Type B pancreatic cell (in vitro differentiated cells): Measurements from ENCODE around the gene AOPEP. TPM values are rescaled to one million over a fixed set of nuclear protein-coding genes. Genes with fewer than 3 reads are reported as not detected.

Experiments used
- DNase-seq: peaks from one replicate; pipeline ENCODE4 v3.0.0; 2021; ENCODE audit warnings: mixed read lengths; ENCODE audit not compliant: unreplicated experiment; ENCODE audit errors: extremely low spot score
- H3K27ac Mint-ChIP-seq: 2 replicates; pipeline ENCODE4 v1.8.0; 2021; ENCODE audit warnings: mild to moderate bottlenecking, mixed read lengths
- H3K27me3 Mint-ChIP-seq: 2 replicates; pipeline ENCODE4 v1.8.0; 2021; ENCODE audit warnings: mixed read lengths
- H3K36me3 Mint-ChIP-seq: 2 replicates; pipeline ENCODE4 v1.8.0; 2021; ENCODE audit warnings: mixed read lengths
- H3K4me1 Mint-ChIP-seq: one replicate; pipeline ENCODE4 v1.8.0; 2021; ENCODE audit warnings: mixed read lengths; ENCODE audit not compliant: unreplicated experiment
- H3K4me3 Mint-ChIP-seq: 2 replicates; pipeline ENCODE4 v1.8.0; 2021; ENCODE audit warnings: mild to moderate bottlenecking, mixed read lengths
- H3K9me3 Mint-ChIP-seq: 2 replicates; pipeline ENCODE4 v1.8.0; 2021; ENCODE audit warnings: mixed read lengths
- CTCF ChIP-seq: fragments of 200-600 bp; sonication (generic); conservative IDR thresholded peaks from 2 replicates; pipeline ENCODE4 v1.5.0; 2021; ENCODE audit warnings: antibody characterized with exemption, mild to moderate bottlenecking
- total RNA-seq: library from RNA; stranded (reverse); gene quantifications from 2 replicates; pipeline ENCODE4 v1.2.1, GENCODE V29; 2021; ENCODE audit warnings: low replicate concordance

The AOPEP gene
- total RNA-seq, 1 donor from 2014 or later, result 89.3 TPM

DNA sequence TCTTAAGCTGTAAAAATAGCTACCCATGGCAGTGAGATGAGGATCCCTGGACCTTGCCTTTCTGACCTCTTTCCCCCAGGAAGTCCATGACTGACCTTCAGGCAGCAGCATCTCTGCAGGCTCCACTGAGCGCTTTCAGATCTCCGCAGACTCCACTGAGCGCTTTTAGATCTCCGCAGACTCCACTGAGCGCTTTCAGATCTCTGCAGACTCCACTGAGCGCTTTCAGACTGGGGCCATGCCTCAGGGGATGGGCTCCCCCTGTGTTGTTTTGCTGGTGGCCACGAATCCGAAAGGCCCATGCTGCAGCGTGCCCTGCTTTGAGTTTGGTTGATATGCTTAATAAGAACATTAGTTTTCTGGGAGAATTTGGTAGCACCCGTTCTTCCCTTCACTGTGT, 336.8 kb downstream of the AOPEP start:
- Mint-ChIP-seq H3K4me3 (no peak overlapping the region), H3K27ac (no peak overlapping the region), H3K9me3 (no peaks in the 10 kb centered on the region), H3K36me3 (peaks cover 45% of the 10 kb centered on the region), H3K4me1 (peaks cover 38% of the 10 kb centered on the region), H3K27me3 (no peaks in the 10 kb centered on the region)
- TF ChIP-seq CTCF, result no peak
- DNase-seq, result no peak

DNA sequence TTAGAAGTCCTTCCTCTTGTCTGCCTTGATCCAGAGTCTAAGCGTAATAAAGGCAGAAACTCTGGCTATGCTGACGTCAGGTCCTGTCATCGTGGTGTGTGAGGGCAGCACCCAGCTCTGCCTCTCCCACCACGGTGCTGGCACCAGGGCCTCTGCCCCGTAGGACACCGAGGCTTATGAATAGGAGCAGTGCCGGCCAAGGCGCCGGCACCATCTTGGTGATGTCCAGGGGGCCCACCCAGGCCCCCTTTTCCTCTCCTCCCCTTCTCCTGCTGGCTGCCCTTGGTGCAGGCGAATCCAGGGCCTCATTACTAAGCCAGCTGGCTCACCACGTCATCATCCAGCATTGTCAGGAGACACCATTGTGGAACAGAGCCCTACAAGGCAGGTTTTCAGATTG, 338.7 kb downstream of the AOPEP start:
- H3K27ac Mint-ChIP-seq, result peak overlapping the region; percentile 75
- no peak overlapping the region for H3K4me3 Mint-ChIP-seq
- no peak for DNase-seq
- no peak for TF ChIP-seq CTCF
- H3K9me3 Mint-ChIP-seq, result no peaks in the 10 kb centered on the region
- H3K36me3 Mint-ChIP-seq, result peaks cover 53% of the 10 kb centered on the region
- peaks cover 37% of the 10 kb centered on the region for H3K4me1 Mint-ChIP-seq
- no peaks in the 10 kb centered on the region for H3K27me3 Mint-ChIP-seq

DNA sequence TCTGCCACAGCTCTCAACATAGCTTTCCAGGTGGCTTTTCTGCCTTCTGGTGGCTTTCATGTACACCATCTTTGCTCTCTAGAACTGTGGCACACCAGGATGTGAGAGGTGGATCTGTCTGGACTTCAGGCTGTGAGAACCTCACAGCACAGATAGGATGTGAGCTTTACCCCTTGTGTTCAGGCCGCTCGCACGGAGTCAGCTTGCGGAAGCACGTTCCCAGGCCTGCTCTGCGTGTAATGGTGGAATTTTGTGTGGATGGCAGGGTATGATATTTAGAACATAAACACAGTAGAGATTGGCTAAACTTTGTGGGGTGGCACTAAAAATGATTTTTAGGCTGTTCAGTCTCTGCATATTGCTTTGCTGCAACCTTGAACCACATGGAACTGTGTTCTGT, 340.6 kb downstream of the AOPEP start:
- H3K9me3 Mint-ChIP-seq, result no peaks in the 10 kb centered on the region
- H3K27me3 Mint-ChIP-seq, result no peaks in the 10 kb centered on the region
- H3K4me3 Mint-ChIP-seq, result no peak overlapping the region
- H3K36me3 Mint-ChIP-seq, result peaks cover 52% of the 10 kb centered on the region
- TF ChIP-seq CTCF, result no peak
- DNase-seq, result no peak
- H3K27ac Mint-ChIP-seq, result no peak overlapping the region
- peaks cover 36% of the 10 kb centered on the region for H3K4me1 Mint-ChIP-seq

- Mint-ChIP-seq H3K27me3 (no peaks in the 10 kb centered on the region), H3K27ac (peak overlapping the region; percentile 17), H3K4me3 (no peak overlapping the region), H3K36me3 (peaks cover 48% of the 10 kb centered on the region), H3K9me3 (no peaks in the 10 kb centered on the region), H3K4me1 (peaks cover 36% of the 10 kb centered on the region)
- DNase-seq, result no peak
- no peak for TF ChIP-seq CTCF
Observed at GRCh38 chr9:95067897-95068296, 341.4 kb downstream of the AOPEP start.

GRCh38 chr9:95070549-95071021, 344.1 kb downstream of the AOPEP start:
- Mint-ChIP-seq H3K9me3 (no peaks in the 10 kb centered on the region), H3K27ac (peak overlapping the region; percentile 36), H3K27me3 (no peaks in the 10 kb centered on the region), H3K4me3 (no peak overlapping the region), H3K4me1 (peaks cover 36% of the 10 kb centered on the region), H3K36me3 (peaks cover 46% of the 10 kb centered on the region)
- no peak for TF ChIP-seq CTCF
- no peak for DNase-seq

DNA sequence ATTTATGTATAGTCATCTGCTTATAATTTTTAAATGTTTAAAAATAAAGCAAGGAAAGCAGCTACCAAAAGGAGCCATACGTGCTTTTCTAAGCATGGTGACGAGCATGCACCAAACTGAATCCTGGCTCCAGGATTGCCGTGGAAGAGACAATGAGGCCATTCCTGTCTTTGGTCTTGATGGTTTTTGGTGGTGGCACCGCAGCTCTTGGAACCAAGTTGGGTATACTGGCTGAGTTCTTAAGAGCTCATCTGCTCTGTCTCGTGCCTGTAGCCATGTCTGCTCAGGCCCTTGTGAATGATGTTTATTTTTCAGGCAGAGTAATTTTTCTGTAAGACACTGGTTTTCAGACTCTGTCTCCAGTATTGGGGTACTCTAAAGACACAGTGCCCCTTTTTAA, 345.0 kb downstream of the AOPEP start:
- DNase-seq, result no peak
- H3K4me1 Mint-ChIP-seq, result peaks cover 34% of the 10 kb centered on the region
- no peaks in the 10 kb centered on the region for H3K27me3 Mint-ChIP-seq
- H3K9me3 Mint-ChIP-seq, result no peaks in the 10 kb centered on the region
- TF ChIP-seq CTCF, result no peak
- no peak overlapping the region for H3K4me3 Mint-ChIP-seq
- H3K36me3 Mint-ChIP-seq, result peaks cover 41% of the 10 kb centered on the region
- no peak overlapping the region for H3K27ac Mint-ChIP-seq
